HFFc6 (cell line): ENCODE measurements around the gene FMN1. TPM values are rescaled to one million over a fixed set of nuclear protein-coding genes. Genes with fewer than 3 reads are reported as not detected.
A peak's percentile ranks its signal among the peaks of the same experiment; 100 is the strongest.

Source experiments
- DNase-seq: peaks from one replicate; pipeline ENCODE4 v3.0.0-alpha.2; 2018
- H3K27ac Mint-ChIP-seq: 2 replicates; pipeline ENCODE4 v1.8.0; 2020; ENCODE audit warnings: mild to moderate bottlenecking, mixed read lengths
- H3K27me3 Mint-ChIP-seq: 2 replicates; pipeline ENCODE4 v1.8.0; 2021; ENCODE audit warnings: mild to moderate bottlenecking, moderate library complexity, mixed read lengths; ENCODE audit not compliant: insufficient read depth
- H3K36me3 Mint-ChIP-seq: 2 replicates; pipeline ENCODE4 v1.8.0; 2021; ENCODE audit warnings: low read depth, mixed read lengths
- H3K4me1 Mint-ChIP-seq: 2 replicates; pipeline ENCODE4 v1.8.0; 2020; ENCODE audit warnings: low read depth, mixed read lengths
- H3K4me3 Mint-ChIP-seq: 2 replicates; pipeline ENCODE4 v1.8.0; 2020; ENCODE audit warnings: mild to moderate bottlenecking, moderate library complexity, mixed read lengths
- H3K9me3 Mint-ChIP-seq: 2 replicates; pipeline ENCODE4 v1.8.0; 2020; ENCODE audit warnings: mild to moderate bottlenecking, mixed read lengths
- CTCF ChIP-seq: fragments of 200-600 bp; sonication (generic); IDR thresholded peaks from 2 replicates; pipeline ENCODE4 v1.5.0; 2021; ENCODE audit warnings: antibody characterized with exemption, mild to moderate bottlenecking
- total RNA-seq, 6 experiments: library from RNA; stranded (reverse); fragmentation: NEBNext Ultra II Directional; extraction: Animal tissue kit (Norgen Biotek cat#: 25700); gene quantifications; 2 replicates in 1 of 6; 3 replicates in 5 of 6; pipeline ENCODE4 v1.2.3, GENCODE V29; 2021

FMN1 gene
- total RNA-seq, 6 experiments from 2014 or later, result 8.3 to 14.0 (median 12.6) TPM

DNA sequence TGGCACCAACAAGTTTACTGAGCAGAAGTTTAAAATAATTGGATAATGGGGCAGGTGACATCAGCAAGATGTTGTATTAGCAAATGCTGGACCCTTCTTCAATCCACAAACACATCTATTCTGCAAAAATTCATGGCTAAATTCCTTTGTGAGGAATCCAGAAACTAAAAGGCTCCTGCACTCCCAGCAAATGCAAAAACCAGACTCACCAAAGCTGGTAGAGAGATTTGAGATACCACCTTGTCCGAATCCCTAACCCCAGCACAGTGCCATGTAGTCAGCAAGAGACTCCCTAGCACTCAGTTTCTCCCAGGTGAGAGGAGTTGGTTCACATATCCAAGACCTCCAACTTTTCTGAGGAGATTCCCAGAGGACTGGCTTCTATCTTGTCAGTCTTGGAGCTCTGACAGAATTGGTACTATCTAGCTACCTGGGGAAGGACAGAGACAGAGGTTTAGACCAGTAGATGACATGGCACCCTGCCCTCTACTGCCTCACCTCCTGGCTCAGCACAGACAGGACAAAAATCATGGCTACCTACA, 454.9 kb downstream of the FMN1 start:
- TF ChIP-seq CTCF, result no peak
- Mint-ChIP-seq H3K27ac (peak overlapping the region; percentile 74), H3K4me3 (peak overlapping the region; percentile 12), H3K4me1 (peaks cover 77% of the 10 kb centered on the region), H3K27me3 (peaks cover 78% of the 10 kb centered on the region), H3K9me3 (peaks cover 47% of the 10 kb centered on the region), H3K36me3 (peaks cover 68% of the 10 kb centered on the region)
- no peak for DNase-seq

- TF ChIP-seq CTCF, result no peak
- H3K36me3 Mint-ChIP-seq, result peaks cover 72% of the 10 kb centered on the region
- DNase-seq, result no peak
- H3K4me1 Mint-ChIP-seq, result peaks cover 79% of the 10 kb centered on the region
- peaks cover 76% of the 10 kb centered on the region for H3K27me3 Mint-ChIP-seq
- peak overlapping the region; percentile 74 for H3K27ac Mint-ChIP-seq
- H3K9me3 Mint-ChIP-seq, result peaks cover 53% of the 10 kb centered on the region
- H3K4me3 Mint-ChIP-seq, result peak overlapping the region; percentile 12; the same call in 1 of the 2 replicates
Observed at GRCh38 chr15:32738666-32739065, 455.8 kb downstream of the FMN1 start.

DNA sequence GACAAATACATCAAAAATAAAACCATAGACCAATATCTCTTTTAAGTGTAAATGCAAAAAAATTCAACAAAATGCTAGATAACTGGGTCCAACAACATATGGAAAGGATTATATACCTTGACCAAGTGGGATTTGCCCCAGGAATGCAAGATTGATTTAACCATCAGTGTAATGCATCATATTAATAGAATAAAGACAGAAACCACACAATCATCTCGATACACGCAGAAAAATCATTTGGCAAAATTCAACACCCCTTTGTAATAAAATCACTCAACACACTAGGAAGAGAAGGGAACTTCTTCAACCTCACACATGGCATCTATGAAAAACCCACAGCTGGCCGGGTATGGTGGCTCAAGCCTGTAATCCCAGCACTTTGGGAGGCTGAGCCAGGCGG, 457.2 kb downstream of the FMN1 start:
- H3K4me3 Mint-ChIP-seq, result peak overlapping the region; percentile 5; the same call in 1 of the 2 replicates
- H3K36me3 Mint-ChIP-seq, result peaks cover 73% of the 10 kb centered on the region
- H3K9me3 Mint-ChIP-seq, result peaks cover 52% of the 10 kb centered on the region
- TF ChIP-seq CTCF, result no peak
- no peak for DNase-seq
- H3K27me3 Mint-ChIP-seq, result peaks cover 82% of the 10 kb centered on the region
- peaks cover 79% of the 10 kb centered on the region for H3K4me1 Mint-ChIP-seq
- H3K27ac Mint-ChIP-seq, result peak overlapping the region; percentile 83

- peaks cover 81% of the 10 kb centered on the region for H3K4me1 Mint-ChIP-seq
- DNase-seq, result no peak
- no peak overlapping the region for H3K4me3 Mint-ChIP-seq
- peaks cover 81% of the 10 kb centered on the region for H3K27me3 Mint-ChIP-seq
- H3K27ac Mint-ChIP-seq, result peak overlapping the region; percentile 83
- peaks cover 74% of the 10 kb centered on the region for H3K36me3 Mint-ChIP-seq
- peaks cover 50% of the 10 kb centered on the region for H3K9me3 Mint-ChIP-seq
- TF ChIP-seq CTCF, result no peak
Observed at GRCh38 chr15:32736701-32737061, 457.8 kb downstream of the FMN1 start.

- Mint-ChIP-seq H3K27ac (peak overlapping the region; percentile 83), H3K9me3 (peaks cover 51% of the 10 kb centered on the region), H3K4me3 (0 out of 2 replicates have a peak overlapping the region, but pooled peaks have one; percentile 7), H3K36me3 (peaks cover 77% of the 10 kb centered on the region), H3K27me3 (peaks cover 82% of the 10 kb centered on the region), H3K4me1 (peaks cover 87% of the 10 kb centered on the region)
- no peak for DNase-seq
- no peak for TF ChIP-seq CTCF
Observed at GRCh38 chr15:32735989-32736700, 458.4 kb downstream of the FMN1 start.
